K562 (cell line): ENCODE data around the gene HNMT. TPM values are rescaled to one million over a fixed set of nuclear protein-coding genes. Genes with fewer than 3 reads are reported as not detected.

Experiments used
- ATF3 ChIP-seq, 2 experiments: fragments of 450-650 bp in 1 of 2; sonication (generic) in 1 of 2; formaldehyde crosslinking in 1 of 2; IDR thresholded peaks in 1 of 2; conservative IDR thresholded peaks in 1 of 2; 2 replicates each; pipeline versions ENCODE4 v1.6.1 to v1.8.1; 2016 to 2023; ENCODE audit warnings: mild to moderate bottlenecking in 2 of 2, moderate library complexity in 2 of 2, inconsistent platforms in 1 of 2, missing genetic modification reagents in 1 of 2
- BCL6 ChIP-seq: fragments of 250-450 bp; sonication (Bioruptor Pico); IDR thresholded peaks from 2 replicates; pipeline ENCODE4 v1.4.0; 2020
- CTCFL ChIP-seq: IDR thresholded peaks from 2 replicates; pipeline ENCODE4 v1.6.1; 2011; ENCODE audit warnings: borderline replicate concordance, low read depth, mild to moderate bottlenecking, moderate library complexity, low read length; ENCODE audit not compliant: insufficient read depth, poor library complexity, severe bottlenecking
- DDX20 ChIP-seq: fragments of 450-650 bp; IDR thresholded peaks from 2 replicates; pipeline ENCODE4 v1.6.1; 2016; ENCODE audit warnings: missing genetic modification characterization, low read depth, mild to moderate bottlenecking, missing compliant biosample characterization, moderate library complexity
- EP300 ChIP-seq: IDR thresholded peaks from 2 replicates; pipeline ENCODE4 v1.6.1; 2012; ENCODE audit warnings: low read length, improper control_type of control experiment
- ETS2 ChIP-seq: IDR thresholded peaks from 2 replicates; pipeline ENCODE4 v1.6.1; 2016; ENCODE audit warnings: borderline replicate concordance, missing genetic modification characterization, mild to moderate bottlenecking, moderate library complexity, missing compliant biosample characterization; ENCODE audit not compliant: poor library complexity, severe bottlenecking
- EWSR1 ChIP-seq: fragments of 450-650 bp; IDR thresholded peaks from 2 replicates; pipeline ENCODE4 v1.6.1; 2018; ENCODE audit warnings: borderline replicate concordance, mild to moderate bottlenecking, low read depth, moderate library complexity; ENCODE audit not compliant: partially characterized antibody
- HES1 ChIP-seq: fragments of 450-650 bp; IDR thresholded peaks from 2 replicates; pipeline ENCODE4 v1.6.1; 2016; ENCODE audit warnings: low read depth, mild to moderate bottlenecking, moderate library complexity
- MYNN ChIP-seq, 2 experiments: sonication (generic); formaldehyde crosslinking in 1 of 2; IDR thresholded peaks; 2 replicates each; pipeline versions ENCODE4 v1.5.0 to v1.6.1; 2016 to 2020; ENCODE audit warnings: antibody characterized with exemption in 1 of 2, missing genetic modification reagents in 1 of 2
- PBX2 ChIP-seq, 2 experiments: IDR thresholded peaks in 1 of 2; conservative IDR thresholded peaks in 1 of 2; 2 replicates each; pipeline ENCODE4 v1.6.1; 2016; ENCODE audit warnings: low read depth in 2 of 2, mild to moderate bottlenecking in 1 of 2, missing compliant biosample characterization in 1 of 2, missing genetic modification characterization in 1 of 2, moderate library complexity in 1 of 2
- PCBP1 ChIP-seq: fragments of 200-400 bp; formaldehyde crosslinking; IDR thresholded peaks from 2 replicates; pipeline ENCODE4 v1.6.1; 2018; ENCODE audit warnings: mild to moderate bottlenecking, low read depth, low read length; ENCODE audit not compliant: poor library complexity, severe bottlenecking
- TAF9B ChIP-seq: fragments of 450-650 bp; IDR thresholded peaks from 2 replicates; pipeline ENCODE4 v1.6.1; 2018; ENCODE audit warnings: mild to moderate bottlenecking; ENCODE audit not compliant: partially characterized antibody
- USF2 ChIP-seq: sonication (generic); formaldehyde crosslinking; IDR thresholded peaks from 2 replicates; pipeline ENCODE4 v1.5.0; 2020; ENCODE audit warnings: missing genetic modification reagents
- ZEB2 ChIP-seq: fragments of 450-650 bp; IDR thresholded peaks from 2 replicates; pipeline ENCODE4 v1.6.1; 2016
- ZNF134 ChIP-seq: fragments of 250-450 bp; sonication (Bioruptor Pico); conservative IDR thresholded peaks from 2 replicates; pipeline ENCODE4 v1.4.0; 2020
- ZNF217 ChIP-seq: sonication (generic); formaldehyde crosslinking; IDR thresholded peaks from 2 replicates; pipeline ENCODE4 v1.8.0; 2022; ENCODE audit warnings: mild to moderate bottlenecking, missing genetic modification reagents
- ZNF589 ChIP-seq: fragments of 200-800 bp; sonication (Bioruptor generic); IDR thresholded peaks from 2 replicates; pipeline ENCODE4 v1.6.1; 2016; ENCODE audit warnings: low read depth, missing genetic modification characterization, missing compliant biosample characterization
- ZNF764 ChIP-seq: fragments of 250-450 bp; sonication (Bioruptor Pico); IDR thresholded peaks from 2 replicates; pipeline ENCODE4 v1.4.0; 2020; ENCODE audit warnings: low read depth, mild to moderate bottlenecking, moderate library complexity
- polyA plus RNA-seq, 8 experiments: library from polyadenylated mRNA; depleted of rRNA in 4 of 8; stranded (reverse) in 5 of 8; unstranded in 3 of 8; fragments of >200 nt; fragmentation: Nextera tagmentation in 2 of 8; fragmentation: Illumina TruSeq in 1 of 8; extraction: Ambion mirVana in 2 of 8; extraction: Trizol in 1 of 8; gene quantifications; 2 replicates each; pipeline versions ENCODE4 v1.2.1 to v1.2.3, GENCODE V29; 2011 to 2014; ENCODE audit warnings: inconsistent platforms in 1 of 8, missing spikeins in 1 of 8
- total RNA-seq, 7 experiments: library from RNA; depleted of rRNA in 6 of 7; stranded (reverse); fragments of >200 nt in 6 of 7; fragmentation: Illumina TruSeq in 2 of 7; extraction: Trizol in 2 of 7; gene quantifications; 2 replicates each; pipeline versions ENCODE4 v1.2.1 to v1.2.3, GENCODE V29; 2011 to 2021; ENCODE audit warnings: low replicate concordance in 1 of 7

The HNMT gene
- total and polyA plus RNA-seq, 9 of the 15 experiments (the other 6 are each of a cell fraction or from before 2014, with no cell fraction given): 3.1 to 10.9 (median 5.3) TPM

- no peak for TF ChIP-seq BCL6 (CRISPR knock-in tag)
- no peak for TF ChIP-seq USF2
- no peak for TF ChIP-seq ETS2 (tag)
- 0 out of 2 replicates have a peak, but pooled peaks have one; percentile 19 for TF ChIP-seq ZNF134 (CRISPR knock-in tag)
- no peak for TF ChIP-seq CTCFL
- TF ChIP-seq EP300: peak; percentile 96
- no peak for TF ChIP-seq ZNF764
- TF ChIP-seq MYNN (IDR thresholded peaks at IDR 0.05): peak; percentile 71
- TF ChIP-seq MYNN (CRISPR knock-in tag; IDR thresholded peaks at IDR 0.05): no peak
- TF ChIP-seq ZEB2: no peak
- TF ChIP-seq PBX2 (CRISPR knock-in tag; IDR thresholded peaks at IDR 0.05; ENCODE audit: low read depth): no peak
- peak; percentile 85 for TF ChIP-seq PBX2 (tag; conservative IDR thresholded peaks at IDR 0.05; ENCODE audit: low read depth)
- TF ChIP-seq DDX20 (tag): no peak
- TF ChIP-seq TAF9B: no peak
- no peak for TF ChIP-seq ZNF217 (CRISPR knock-in tag)
- no peak for TF ChIP-seq PCBP1
- TF ChIP-seq ATF3 (IDR thresholded peaks at IDR 0.05): no peak
- TF ChIP-seq ATF3 (CRISPR knock-in tag; conservative IDR thresholded peaks at IDR 0.05): no peak
- TF ChIP-seq EWSR1: no peak
- TF ChIP-seq ZNF589 (CRISPR knock-in tag): no peak
- TF ChIP-seq HES1: peak; percentile 33; the same call in 1 of the 2 replicates
Observed at GRCh38 chr2:138018866-138019688, 54.8 kb downstream of the HNMT start (continued).
